Testis (tissue), 3 donors: ENCODE measurements around the gene EXO1. TPM values are rescaled to one million over a fixed set of nuclear protein-coding genes. Genes with fewer than 3 reads are reported as not detected.

ENCODE experiments used
- DNase-seq: peaks from one replicate; pipeline ENCODE4 v3.0.0-alpha.2; 2019
- H3K27ac ChIP-seq, 2 donors: fragments of 200-600 bp; sonication (generic); one replicate each; pipeline ENCODE4 v1.5.1; 2019
- H3K27me3 ChIP-seq: fragments of 200-600 bp; sonication (generic); one replicate; pipeline ENCODE4 v1.5.1; 2019
- H3K36me3 ChIP-seq: fragments of 200-600 bp; sonication (generic); one replicate; pipeline ENCODE4 v1.5.1; 2017; ENCODE audit warnings: low read depth; ENCODE audit errors: missing control alignments
- H3K4me1 ChIP-seq: fragments of 200-600 bp; sonication (generic); one replicate; pipeline ENCODE4 v1.5.1; 2019
- H3K4me3 ChIP-seq, 2 donors: fragments of 200-600 bp; sonication (generic); one replicate each; pipeline ENCODE4 v1.5.1; 2017 to 2019
- H3K9me3 ChIP-seq: fragments of 200-600 bp; sonication (generic); one replicate; pipeline ENCODE4 v1.5.1; 2017
- CTCF ChIP-seq, 3 experiments: fragments of 450-650 bp in 2 of 3; fragments of 200-600 bp in 1 of 3; sonication (generic) in 1 of 3; IDR thresholded peaks; one replicate each; pipeline ENCODE4 v1.5.1; 2016 to 2019; ENCODE audit warnings: antibody characterized with exemption in 3 of 3, mild to moderate bottlenecking in 2 of 3, moderate library complexity in 1 of 3
- POLR2A ChIP-seq: fragments of 450-650 bp; IDR thresholded peaks from one replicate; pipeline ENCODE4 v1.6.1; 2017; ENCODE audit warnings: antibody characterized with exemption, mild to moderate bottlenecking, moderate library complexity
- WGBS, 2 donors: methylation state at CpG; one replicate each; pipeline ENCODE4 v1.1.5; 2018; 5-methylcytosine and 5-hydroxymethylcytosine counted together
- intact Hi-C: fragments of 100-400 bp; cut with DNase I; formaldehyde crosslinking; loops from one replicate; pipeline ENCODE4 v1.15.1; 2023; ENCODE audit warnings: low total_unique reads
- polyA plus RNA-seq: library from polyadenylated mRNA; stranded (reverse); fragments of 350-450 nt; fragmentation: Illumina TruSeq; extraction: RNeasy Lipid Tissue Mini Kit (QIAGEN cat#74804); gene quantifications from one replicate; pipeline ENCODE4 v1.2.3, GENCODE V29; 2014; ENCODE audit warnings: low read depth, low replicate concordance; ENCODE audit not compliant: insufficient read depth
- total RNA-seq, 2 donors: library from RNA; depleted of rRNA; stranded (reverse); fragments of >200 nt; gene quantifications; one replicate each; pipeline ENCODE4 v1.2.3, GENCODE V29; 2016

The EXO1 gene
- total and polyA plus RNA-seq, 3 donors from 2014 or later, result 8.2 to 8.4 (median 8.3) TPM

DNA sequence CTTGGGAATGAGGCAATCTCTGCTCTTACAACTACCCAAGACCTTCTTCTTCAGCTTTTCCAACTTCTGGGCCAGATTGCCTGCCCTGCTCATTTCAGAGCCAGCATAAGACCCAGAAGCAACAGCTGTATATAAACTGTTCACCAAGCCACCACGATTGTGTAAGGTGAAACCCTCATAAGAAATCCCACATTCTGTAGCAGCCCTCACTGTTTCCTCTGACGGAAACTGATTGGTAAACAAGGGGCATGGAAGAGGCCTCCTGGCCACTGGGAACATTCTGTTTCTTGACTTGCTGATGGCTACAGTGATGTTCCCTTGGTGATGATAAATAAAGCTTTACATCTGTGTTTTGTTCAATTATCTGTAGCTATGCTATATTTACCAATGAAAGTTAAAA, 39.7 kb upstream of the EXO1 start:
- intact Hi-C loops, result no loop called here
- 43 to 55% methylated on average over 2 of the region's 2 CpGs for WGBS, 2 donors
- H3K4me1 ChIP-seq, result no peaks in the 10 kb centered on the region
- TF ChIP-seq CTCF (IDR thresholded peaks at IDR 0.05) (no peak), POLR2A (no peak)
- H3K4me3 ChIP-seq, result no peak overlapping the region
- H3K27ac ChIP-seq, result no peak overlapping the region
- no peaks in the 10 kb centered on the region for H3K27me3 ChIP-seq
- no peaks in the 10 kb centered on the region for H3K36me3 ChIP-seq
- H3K9me3 ChIP-seq, result no peaks in the 10 kb centered on the region
- DNase-seq, result no peak

DNA sequence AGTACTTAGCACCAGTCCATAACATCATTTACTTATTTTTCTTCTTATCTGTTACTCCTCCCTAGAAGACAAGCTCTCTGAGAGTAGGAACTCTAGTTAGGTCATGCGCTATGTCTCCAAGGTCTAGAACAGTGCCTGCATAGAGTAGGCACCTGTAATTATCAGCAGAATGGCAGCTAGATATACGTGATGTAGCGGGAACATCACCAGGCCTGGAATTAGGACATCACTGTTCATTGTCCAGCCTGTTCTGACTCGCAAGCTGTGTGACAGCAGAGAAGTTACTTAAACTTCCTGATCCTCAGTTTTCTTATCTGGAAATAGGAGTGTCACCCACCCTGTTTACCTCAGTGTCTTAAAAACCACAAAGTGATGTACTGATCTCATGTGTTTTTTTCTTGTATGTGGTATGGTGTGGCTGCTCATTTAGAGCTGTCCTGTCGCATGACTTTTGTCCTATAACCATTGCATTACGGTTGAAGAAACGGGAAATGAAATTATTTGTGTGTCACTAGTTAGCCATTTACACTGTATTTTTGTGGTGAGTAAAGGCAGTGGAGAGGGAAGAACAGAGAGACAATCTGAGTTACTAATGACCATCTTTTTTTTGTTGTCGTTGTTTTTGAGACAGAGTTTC, 37.1 kb upstream of the EXO1 start:
- TF ChIP-seq POLR2A (no peak), CTCF (IDR thresholded peaks at IDR 0.05) (no peak)
- H3K4me1 ChIP-seq, result no peaks in the 10 kb centered on the region
- intact Hi-C loops, result no loop called here
- no peak overlapping the region for H3K4me3 ChIP-seq
- no peak for DNase-seq
- no peaks in the 10 kb centered on the region for H3K9me3 ChIP-seq
- 82 to 86% methylated on average over 8 of the region's 8 CpGs for WGBS, 2 donors
- H3K27me3 ChIP-seq, result no peaks in the 10 kb centered on the region
- no peaks in the 10 kb centered on the region for H3K36me3 ChIP-seq
- H3K27ac ChIP-seq, result no peak overlapping the region

DNA sequence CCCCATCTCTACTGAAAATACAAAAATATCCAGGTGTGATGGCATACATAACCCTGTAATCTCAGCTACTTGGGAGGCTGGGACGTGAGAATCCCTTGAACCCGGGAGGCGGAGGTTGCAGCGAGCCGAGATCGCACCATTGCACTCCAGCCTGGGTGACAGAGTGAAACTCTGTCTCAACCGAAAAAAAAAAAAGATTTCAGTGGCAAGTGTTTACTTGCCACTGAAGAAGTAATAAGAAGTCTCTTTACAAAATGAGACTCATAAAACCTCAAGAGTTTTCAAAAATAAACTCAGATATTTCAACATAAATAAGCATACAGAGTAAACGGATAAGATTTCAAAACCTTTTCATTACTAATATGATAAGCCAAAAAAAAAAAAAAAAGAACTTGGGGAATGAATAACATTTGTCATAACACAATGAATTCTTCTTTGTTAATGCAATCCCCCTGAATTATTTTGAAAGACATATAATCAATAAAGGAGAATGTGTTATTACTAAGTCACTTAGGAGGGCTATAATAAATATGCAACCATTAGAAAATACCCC, 34.2 kb upstream of the EXO1 start:
- WGBS, 2 donors, result 89 to 90% methylated on average over 8 of the region's 8 CpGs

GRCh38 chr1:241816008-241816407, 32.0 kb upstream of the EXO1 start:
- no peaks in the 10 kb centered on the region for H3K4me1 ChIP-seq
- 92 to 93% methylated on average over 6 of the region's 6 CpGs for WGBS, 2 donors
- TF ChIP-seq CTCF (IDR thresholded peaks at IDR 0.05) (no peak), POLR2A (no peak)
- H3K27me3 ChIP-seq, result no peaks in the 10 kb centered on the region
- no peaks in the 10 kb centered on the region for H3K9me3 ChIP-seq
- H3K36me3 ChIP-seq, result no peaks in the 10 kb centered on the region
- DNase-seq, result no peak
- no peak overlapping the region for H3K27ac ChIP-seq
- no peak overlapping the region for H3K4me3 ChIP-seq
- intact Hi-C loops, result no loop called here

More for the DNA sequence above, 34.2 kb upstream of the EXO1 start:
- no peaks in the 10 kb centered on the region for H3K9me3 ChIP-seq
- intact Hi-C loops, result no loop called here
- TF ChIP-seq CTCF (IDR thresholded peaks at IDR 0.05) (no peak), POLR2A (no peak)
- no peaks in the 10 kb centered on the region for H3K4me1 ChIP-seq
- no peak for DNase-seq
- no peak overlapping the region for H3K4me3 ChIP-seq
- H3K36me3 ChIP-seq, result no peaks in the 10 kb centered on the region
- no peak overlapping the region for H3K27ac ChIP-seq
- no peaks in the 10 kb centered on the region for H3K27me3 ChIP-seq

DNA sequence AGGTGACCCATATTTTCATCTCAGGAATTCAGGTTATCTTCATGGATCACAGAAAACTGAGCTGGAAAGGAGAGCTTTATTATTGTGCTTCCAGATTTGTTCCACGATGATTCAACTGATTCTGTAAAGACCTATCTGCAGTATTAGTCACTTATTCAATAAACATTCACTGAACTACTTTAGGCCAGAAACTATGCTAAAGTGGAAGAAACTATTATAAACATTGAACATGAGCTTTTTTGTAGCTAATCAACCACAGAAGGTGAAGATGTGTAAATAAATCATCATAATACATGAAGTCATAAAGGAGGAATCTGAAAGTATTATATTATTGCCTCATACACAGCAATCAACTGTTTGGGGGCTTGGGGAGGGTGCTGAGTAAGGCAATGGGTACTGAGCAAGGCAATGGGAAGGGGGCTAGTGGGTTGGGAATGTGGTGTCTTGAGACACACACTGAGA, 30.6 kb upstream of the EXO1 start:
- no peaks in the 10 kb centered on the region for H3K36me3 ChIP-seq
- WGBS, 2 donors, result 85 to 90% methylated on average over 1 of the region's 1 CpG
- DNase-seq, result no peak
- no peaks in the 10 kb centered on the region for H3K9me3 ChIP-seq
- no peak overlapping the region for H3K4me3 ChIP-seq
- no peaks in the 10 kb centered on the region for H3K4me1 ChIP-seq
- TF ChIP-seq CTCF (IDR thresholded peaks at IDR 0.05), result no peak
- TF ChIP-seq POLR2A, result no peak
- no peak overlapping the region for H3K27ac ChIP-seq
- H3K27me3 ChIP-seq, result no peaks in the 10 kb centered on the region
- intact Hi-C loops, result no loop called here
